HepG2 (cell line): Measurements from ENCODE around the gene PHKG2. TPM values are rescaled to one million over a fixed set of nuclear protein-coding genes. Genes with fewer than 3 reads are reported as not detected.

Experiments
- ATAC-seq: fragments of 200-7000 bp; cut with Tn5 transposase; 3 replicates; pipeline ENCODE4 v1.9.1; 2020; ENCODE audit warnings: mild to moderate bottlenecking, moderate library complexity
- BruUV-seq: library from RNA; stranded (reverse); fragments of 400-500 nt; replicated peaks from 2 replicates; lab custom pipeline; 2021; lab: Mats Ljungman, UMichigan
- CTCF ChIA-PET: fragments of 300-600 bp; formaldehyde crosslinking; extraction: SDS; loops from one replicate; lab custom pipeline; 2021; ENCODE audit warnings: low total read pairs, inconsistent platforms, low intra/inter-chr PET ratio; lab: Yijun Ruan, JAX
- POLR2A ChIA-PET: fragments of 350-600 bp; sonication (Branson Sonifier 250); formaldehyde crosslinking; loops from one replicate; lab custom pipeline; 2020; ENCODE audit warnings: antibody characterized with exemption, inconsistent platforms; lab: Yijun Ruan, JAX
- DNase-seq: peaks from one replicate; pipeline ENCODE4 v3.0.0-alpha.2; 2015; ENCODE audit warnings: low spot score
- FAIRE-seq: peaks from 3 replicates; lab custom pipeline; 2011; peaks lifted over from hg19 to GRCh38; lab: Jason Lieb, UNC
- H2AFZ ChIP-seq: one replicate; pipeline ENCODE4 v1.6.1; 2011; ENCODE audit warnings: low read length, inconsistent platforms
- H3K27ac ChIP-seq: fragments of 300-600 bp; 3 replicates; pipeline ENCODE4 v1.8.0; 2011; ENCODE audit warnings: mixed run types, mild to moderate bottlenecking, mixed read lengths, low read length, inconsistent platforms; ENCODE audit not compliant: insufficient read depth; ENCODE audit errors: extremely low read length
- H3K27me3 ChIP-seq, 2 experiments: fragments of 200-600 bp in 1 of 2; 2 replicates in 1 of 2; 3 replicates in 1 of 2; pipeline versions ENCODE4 v1.6.0 to v1.8.0; 2011; ENCODE audit warnings: low read length in 2 of 2, mild to moderate bottlenecking in 2 of 2, moderate library complexity in 2 of 2, inconsistent platforms in 1 of 2; ENCODE audit not compliant: insufficient read depth in 2 of 2, control insufficient read depth in 1 of 2
- H3K36me3 ChIP-seq, 2 experiments: fragments of 200-600 bp in 1 of 2; replicated peaks in 1 of 2; 2 replicates in 1 of 2; 3 replicates in 1 of 2; pipeline versions ENCODE4 v1.5.1 to v1.8.0; 2011; ENCODE audit warnings: low read length in 2 of 2, inconsistent platforms in 1 of 2; ENCODE audit not compliant: insufficient read depth in 2 of 2, control insufficient read depth in 1 of 2
- H3K4me1 ChIP-seq: 2 replicates; pipeline ENCODE4 v1.5.1; 2012; ENCODE audit warnings: low read length, inconsistent platforms; ENCODE audit not compliant: insufficient read depth
- H3K4me2 ChIP-seq: 2 replicates; pipeline ENCODE4 v1.6.0; 2011; ENCODE audit warnings: low read depth, low read length, inconsistent platforms
- H3K4me3 ChIP-seq, 3 experiments: fragments of 200-600 bp in 1 of 3; sonication (generic), shearing (Covaris generic) in 1 of 3; replicated peaks in 1 of 3; 2 replicates each; pipeline ENCODE4 v1.5.1; 2011 to 2016; ENCODE audit warnings: low read length in 3 of 3, inconsistent platforms in 2 of 3, low read depth in 2 of 3, mild to moderate bottlenecking in 2 of 3, control low read depth in 1 of 3, mixed read lengths in 1 of 3; ENCODE audit not compliant: insufficient read depth in 1 of 3
- H3K79me2 ChIP-seq: one replicate; pipeline ENCODE4 v1.6.1; 2011; ENCODE audit warnings: low read length, inconsistent platforms; ENCODE audit not compliant: insufficient read depth
- H3K9ac ChIP-seq: 2 replicates; pipeline ENCODE4 v1.6.0; 2011; ENCODE audit warnings: mild to moderate bottlenecking, low read depth, low read length, inconsistent platforms; ENCODE audit not compliant: insufficient read depth
- H3K9me3 ChIP-seq: 2 replicates; pipeline ENCODE4 v1.5.1; 2012; ENCODE audit warnings: mild to moderate bottlenecking, low read length
- H4K20me1 ChIP-seq: 2 replicates; pipeline ENCODE4 v1.6.0; 2011; ENCODE audit warnings: inconsistent platforms, mild to moderate bottlenecking, low read length, moderate library complexity; ENCODE audit not compliant: insufficient read depth
- FUBP1 ChIP-seq: sonication (generic); formaldehyde crosslinking; IDR thresholded peaks from 2 replicates; pipeline ENCODE4 v1.5.1; 2020; ENCODE audit warnings: missing genetic modification reagents, mild to moderate bottlenecking, borderline replicate concordance
- RXRA ChIP-seq: sonication (generic); formaldehyde crosslinking; IDR thresholded peaks from 2 replicates; pipeline ENCODE4 v1.5.1; 2020; ENCODE audit warnings: missing genetic modification reagents
- WGBS: methylation state at CpG from one replicate; pipeline ENCODE4 v1.1.6; 2017; ENCODE audit warnings: low lambda C conversion rate; 5-methylcytosine and 5-hydroxymethylcytosine counted together
- in situ Hi-C: cut with HindIII; loops from 2 replicates; pipeline ENCODE4 v1.10.0; 2017; ENCODE audit warnings: low pct_unique_long_range_greater_than_20kb; ENCODE audit not compliant: extremely low pct_ligation_motif_present
- intact Hi-C: fragments of 100-400 bp; cut with micrococcal nuclease; formaldehyde crosslinking; loops from one replicate; pipeline ENCODE4 v1.10.0; 2022; ENCODE audit not compliant: unreplicated experiment
- polyA plus RNA-seq, 8 experiments: library from polyadenylated mRNA; depleted of rRNA in 3 of 8; stranded (reverse) in 7 of 8; unstranded in 1 of 8; fragments of >200 nt; fragmentation: Illumina TruSeq in 4 of 8; extraction: Trizol in 4 of 8; gene quantifications; 2 replicates each; pipeline versions ENCODE4 v1.2.1 to v1.2.3, GENCODE V29; 2011 to 2016; ENCODE audit warnings: low read depth in 4 of 8, missing spikeins in 1 of 8, mixed read lengths in 1 of 8; ENCODE audit not compliant: insufficient read depth in 1 of 8
- total RNA-seq, 5 experiments: library from RNA; depleted of rRNA; stranded (reverse); fragments of >200 nt; fragmentation: Illumina TruSeq; extraction: Trizol; gene quantifications; 2 replicates each; pipeline ENCODE4 v1.2.3, GENCODE V29; 2016; ENCODE audit warnings: low read depth in 1 of 5

Gene PHKG2
- total and polyA plus RNA-seq, 2 of the 13 experiments (the other 11 are each of a cell fraction or from before 2014, with no cell fraction given) = 37.4 to 42.1 TPM

- POLR2A ChIA-PET = interaction anchor here (1.3 to 1.5 kb wide), 2 partner anchors 10 to 17 kb away, joined by 6 to 10 read pairs; partner anchors contain the start of gene PHKG2
Measured at GRCh38 chr16:30764816-30765465, 16.7 kb downstream of the PHKG2 start.

More at GRCh38 chr16:30764816-30765465, 16.7 kb downstream of the PHKG2 start:
- ATAC-seq (no peak), DNase-seq (no peak)
- H3K4me3 ChIP-seq = no peak overlapping the region
- CTCF ChIA-PET = no interaction called here
- TF ChIP-seq RXRA (CRISPR knock-in tag) = 0 out of 2 replicates have a peak, but pooled peaks have one; percentile 3
- TF ChIP-seq FUBP1 (CRISPR knock-in tag) = no peak
- TF ChIP-seq, all 625 proteins: peak for 1
- H3K4me2 ChIP-seq = no peak overlapping the region
- no peak for FAIRE-seq
- H3K79me2 ChIP-seq = peaks cover 19% of the 10 kb centered on the region
- peaks cover 29% of the 10 kb centered on the region for H3K4me1 ChIP-seq
- H3K9ac ChIP-seq = no peak overlapping the region
- in situ Hi-C loops (no loop called here), intact Hi-C loops (no loop called here)
- over 99% methylated on average over 12 of the region's 12 CpGs for WGBS
- no peaks in the 10 kb centered on the region for H4K20me1 ChIP-seq
- H2AFZ ChIP-seq = no peak overlapping the region
- no TSS peak for BruUV-seq
- no peaks in the 10 kb centered on the region for H3K9me3 ChIP-seq
- H3K27ac ChIP-seq = no peak overlapping the region
- peaks cover 50 to 62% of the 10 kb centered on the region in 2 experiments for H3K36me3 ChIP-seq
- no peaks in the 10 kb centered on the region; a peak in 1 of 5 replicates for H3K27me3 ChIP-seq
